Stimulated activated CD8-positive, alpha-beta memory T cell treated with anti-CD3 and anti-CD28 coated beads, Interleukin-15, amount 100 ng/mL, for 24 hours (primary cell): ENCODE measurements around the gene MYOM1.
"Not testable (repeated sequence)": the region's sequence is repeated elsewhere in the genome, so short reads cannot be mapped to it uniquely, and the experiment has no call there.

Source experiments
- DNase-seq: peaks from one replicate; pipeline ENCODE4 v3.0.0-alpha.2; 2020; ENCODE audit warnings: low read depth

MYOM1 gene

GRCh38 chr18:3248658-3249359 is 29.0 kb upstream of the MYOM1 start:
- no peak for DNase-seq

GRCh38 chr18:3248062-3248657 is 28.4 kb upstream of the MYOM1 start:
- no peak for DNase-seq

DNA sequence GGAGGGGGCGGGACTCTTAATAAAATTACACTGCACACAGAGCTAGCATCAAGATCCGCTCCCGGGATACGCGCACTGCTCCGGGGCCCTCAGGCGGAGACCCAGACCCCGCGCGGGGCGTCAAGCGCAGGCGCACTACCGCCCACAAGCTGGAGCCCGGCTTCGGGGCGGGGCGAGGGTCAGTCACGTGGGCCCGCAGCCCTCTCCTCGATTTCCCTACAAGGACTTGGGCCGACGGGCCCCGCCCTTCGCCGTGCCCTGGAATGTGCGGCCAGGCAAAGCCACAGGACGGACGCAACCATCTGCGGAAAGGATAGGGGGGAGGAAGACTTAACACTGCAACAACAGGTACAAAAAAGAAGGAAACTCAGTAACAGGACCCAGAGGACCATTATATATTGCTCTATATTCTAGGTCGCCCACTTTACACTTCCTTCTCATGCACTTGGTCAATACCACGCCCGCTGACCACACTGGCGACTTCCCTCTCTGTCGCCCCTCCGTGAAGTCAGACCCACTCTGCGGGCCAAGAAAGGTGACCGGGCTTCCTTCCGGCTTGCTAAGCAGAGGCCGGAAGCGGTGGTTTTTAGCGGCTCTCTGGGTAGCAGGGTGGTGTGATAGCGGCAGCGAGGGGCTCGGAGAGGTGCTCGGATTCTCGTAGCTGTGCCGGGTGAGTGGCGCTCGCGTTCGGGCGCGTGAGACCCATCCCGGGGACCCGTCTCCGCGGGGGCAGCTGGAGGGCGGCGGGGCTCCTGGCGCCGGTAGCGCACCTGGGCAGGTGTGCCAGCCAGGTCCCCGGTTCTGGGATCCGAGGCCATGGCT is 27.7 kb upstream of the MYOM1 start, which contains the start of gene MYL12A:
TSS of gene MYL12A (plus strand) at position 562 of the 822 bp plus-strand sequence. CDS start 5,447 bp downstream, outside the sequence.
- peak; percentile 84 for DNase-seq

- DNase-seq, result no peak
Observed at GRCh38 chr18:3246635-3247239, 27.0 kb upstream of the MYOM1 start.

DNA sequence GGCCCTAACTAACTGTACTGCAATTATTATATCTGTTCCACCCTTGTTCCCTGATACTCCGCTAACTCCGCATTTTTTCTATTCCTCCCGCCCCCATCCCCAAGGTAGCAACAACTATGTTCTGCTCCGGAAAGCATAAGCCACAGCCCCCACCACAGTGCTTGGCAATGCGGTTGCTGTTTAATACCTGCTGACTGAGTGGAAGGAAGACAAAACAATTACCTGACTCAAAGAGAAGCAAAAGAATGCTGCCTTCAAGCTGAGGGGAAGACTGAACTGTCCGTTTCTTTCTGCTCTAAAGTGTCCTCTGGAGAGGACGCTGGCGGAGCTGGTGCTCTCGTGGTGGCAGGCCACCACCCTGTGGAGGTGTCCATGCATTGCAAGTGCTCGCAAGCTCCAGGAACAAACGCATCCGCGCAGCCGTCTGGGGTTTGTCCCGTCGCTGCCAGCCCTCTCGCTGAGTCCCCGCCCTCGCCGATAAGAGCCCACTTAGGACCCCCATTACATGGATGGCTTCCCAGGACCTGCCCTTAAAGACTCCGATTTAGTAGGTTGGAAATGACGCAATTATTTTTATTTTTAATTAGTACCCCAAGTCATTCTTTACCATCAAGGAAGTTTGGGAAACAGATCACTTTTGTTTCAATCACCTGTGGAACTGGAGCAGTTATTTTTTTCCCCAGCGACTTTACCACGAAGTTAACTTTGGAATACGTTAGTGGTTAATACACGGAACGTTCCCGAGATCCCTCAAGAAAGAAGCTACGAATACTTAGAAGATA is 26.3 kb upstream of the MYOM1 start:
- DNase-seq, result peak; percentile 41

- no peak for DNase-seq
Observed at GRCh38 chr18:3245185-3245564, 25.4 kb upstream of the MYOM1 start.

- no peak for DNase-seq
Observed at GRCh38 chr18:3238742-3239141, 19.0 kb upstream of the MYOM1 start.

GRCh38 chr18:3236470-3236869 is 16.7 kb upstream of the MYOM1 start:
- no peak for DNase-seq

DNA sequence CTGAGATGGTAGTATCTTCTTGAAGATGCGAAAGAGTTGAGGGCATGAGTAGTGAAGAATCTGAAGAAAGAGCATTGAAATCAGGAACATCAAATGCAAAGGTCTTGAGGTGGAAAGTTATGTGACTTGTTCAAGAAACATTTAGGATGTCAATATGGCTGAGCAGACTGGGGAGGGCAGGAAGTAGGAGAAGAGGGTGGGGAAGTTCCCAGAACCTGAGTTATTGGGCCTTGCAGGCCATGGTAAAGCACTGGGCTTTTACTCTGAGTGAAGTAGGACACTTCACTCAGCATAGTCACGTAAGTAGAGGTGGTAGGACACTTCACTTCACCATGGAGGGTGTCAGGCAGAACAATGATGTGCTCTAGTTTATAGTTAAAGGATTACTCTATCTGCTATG is 16.1 kb upstream of the MYOM1 start:
- no peak for DNase-seq

DNA sequence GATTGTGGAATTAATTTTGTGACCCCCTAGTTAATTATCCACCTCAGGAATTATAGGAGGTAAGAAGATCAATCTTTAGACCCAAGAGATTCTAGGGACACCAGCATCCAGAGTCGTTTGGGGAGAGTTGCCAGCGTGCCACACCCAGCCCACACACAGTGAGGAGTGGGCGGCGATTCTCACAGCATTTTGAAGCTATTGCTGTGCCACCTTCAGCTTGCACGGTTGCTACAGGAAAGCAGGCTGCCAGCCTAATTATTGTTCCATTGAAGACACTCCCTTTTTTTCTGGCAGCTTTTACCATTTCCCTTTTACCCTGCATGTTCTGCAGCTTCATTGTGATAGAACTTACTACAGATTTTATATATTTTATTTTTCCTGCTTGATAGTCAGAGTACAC is 14.7 kb upstream of the MYOM1 start:
- DNase-seq, result no peak

GRCh38 chr18:3233433-3234168 is 13.8 kb upstream of the MYOM1 start:
- DNase-seq, result no peak

DNA sequence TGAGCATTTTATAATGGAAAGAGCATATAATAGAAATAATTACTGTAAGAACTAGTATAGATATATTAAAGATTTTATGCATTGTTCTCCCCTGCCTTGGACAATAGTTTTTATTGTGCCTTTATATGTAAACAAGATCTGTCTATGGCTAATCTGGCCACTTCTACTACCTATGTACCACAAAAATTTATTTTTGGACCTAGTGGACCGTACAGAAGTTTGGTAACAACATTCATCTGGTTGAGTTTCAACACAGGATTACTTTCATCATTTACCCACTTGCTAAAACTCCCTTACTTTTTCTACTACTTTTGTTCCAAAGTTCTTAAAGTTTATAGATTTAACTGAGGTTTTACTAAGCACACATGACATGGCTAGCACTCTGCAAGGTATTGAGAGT is 13.2 kb upstream of the MYOM1 start:
- DNase-seq, result no peak

GRCh38 chr18:3230401-3231334 is 10.9 kb upstream of the MYOM1 start:
- no peak for DNase-seq

- DNase-seq, result no peak
Observed at GRCh38 chr18:3226048-3226447, 6.3 kb upstream of the MYOM1 start.

- no peak for DNase-seq
Observed at GRCh38 chr18:3225588-3225987, 5.8 kb upstream of the MYOM1 start.

GRCh38 chr18:3224223-3224622 is 4.5 kb upstream of the MYOM1 start:
- no peak for DNase-seq

- no peak for DNase-seq
Observed at GRCh38 chr18:3223356-3223755, 3.6 kb upstream of the MYOM1 start.

- no peak for DNase-seq
Observed at GRCh38 chr18:3221496-3221895, 1.7 kb upstream of the MYOM1 start.

DNA sequence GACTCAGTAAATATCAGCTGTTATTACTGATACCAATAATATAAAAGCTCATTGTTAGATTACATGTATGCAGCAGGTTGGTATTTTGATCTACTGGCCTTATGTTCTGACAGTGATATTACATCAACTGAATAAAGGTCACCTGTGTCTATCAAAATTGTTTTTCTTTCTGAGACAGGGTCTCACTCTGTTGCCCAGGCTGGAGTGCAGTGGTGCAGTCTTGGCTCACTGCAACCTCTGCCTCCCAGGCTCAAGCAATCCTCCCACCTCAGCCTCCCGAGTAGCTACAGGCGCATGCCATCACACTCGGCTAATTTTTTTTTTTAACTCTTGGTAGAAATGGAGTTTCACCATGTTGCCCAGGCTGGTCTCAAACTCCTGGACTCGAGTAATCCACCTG is 1.1 kb upstream of the MYOM1 start:
- DNase-seq, result not testable (repeated sequence)

- DNase-seq, result no peak
Observed at GRCh38 chr18:3219241-3219630, 532 bp downstream of the MYOM1 start.
